K562 (cell line): ENCODE results near the gene RAD50. TPM values are rescaled to one million over a fixed set of nuclear protein-coding genes. Genes with fewer than 3 reads are reported as not detected.
A peak's percentile ranks its signal among the peaks of the same experiment; 100 is the strongest.

Source experiments
- ATAC-seq: fragments of 200-7000 bp; cut with Tn5 transposase; 3 replicates; pipeline ENCODE4 v1.9.1; 2020; ENCODE audit warnings: moderate library complexity
- BruUV-seq: library from RNA; stranded (reverse); fragments of 400-500 nt; replicated peaks from 2 replicates; lab custom pipeline; 2021; lab: Mats Ljungman, UMichigan
- CTCF ChIA-PET: fragments of 300-600 bp; formaldehyde crosslinking; extraction: SDS; loops from one replicate; lab custom pipeline; 2021; ENCODE audit warnings: low intra/inter-chr PET ratio; lab: Yijun Ruan, JAX
- POLR2A ChIA-PET: fragments of 300-600, 350-650 bp; sonication (Branson Sonifier 250); formaldehyde crosslinking; extraction: SDS; loops from one replicate; lab custom pipeline; 2021; ENCODE audit warnings: antibody characterized with exemption, inconsistent platforms; lab: Yijun Ruan, JAX
- DNase-seq, 4 experiments: peaks; one replicate each; pipeline versions ENCODE4 v3.0.0 to v3.0.0-alpha.2; 2011 to 2018; ENCODE audit warnings: low spot score in 3 of 4, mixed read lengths in 3 of 4; ENCODE audit errors: extremely low read depth in 1 of 4
- FAIRE-seq: peaks from 2 replicates; lab custom pipeline; 2011; peaks lifted over from hg19 to GRCh38; lab: Jason Lieb, UNC
- H2AFZ ChIP-seq: 2 replicates; pipeline ENCODE4 v1.6.0; 2011; ENCODE audit warnings: low read depth, low read length, control low read depth, inconsistent platforms
- H3K27ac ChIP-seq: fragments of 200-600 bp; 3 replicates; pipeline ENCODE4 v1.8.0; 2011; ENCODE audit warnings: low read depth, mild to moderate bottlenecking, control low read depth, inconsistent platforms, low read length, moderate library complexity, mixed read lengths; ENCODE audit errors: extremely low read depth
- H3K27me3 ChIP-seq, 2 experiments: fragments of 300-600 bp in 1 of 2; 2 replicates in 1 of 2; 3 replicates in 1 of 2; pipeline versions ENCODE4 v1.6.0 to v1.8.0; 2011; ENCODE audit warnings: inconsistent platforms in 2 of 2, low read length in 2 of 2, mild to moderate bottlenecking in 1 of 2, mixed read lengths in 1 of 2, moderate library complexity in 1 of 2; ENCODE audit not compliant: control insufficient read depth in 2 of 2, insufficient read depth in 2 of 2
- H3K36me3 ChIP-seq: fragments of 300-600 bp; 3 replicates; pipeline ENCODE4 v1.8.0; 2011; ENCODE audit warnings: mild to moderate bottlenecking, low read length, inconsistent platforms; ENCODE audit not compliant: control insufficient read depth, insufficient read depth
- H3K4me1 ChIP-seq, 2 experiments: fragments of 200-600 bp in 1 of 2; replicated peaks in 1 of 2; 2 replicates in 1 of 2; 3 replicates in 1 of 2; pipeline versions ENCODE4 v1.5.1 to v1.8.0; 2011; ENCODE audit warnings: inconsistent platforms in 2 of 2, low read length in 2 of 2, mild to moderate bottlenecking in 1 of 2, mixed read lengths in 1 of 2, moderate library complexity in 1 of 2; ENCODE audit not compliant: control insufficient read depth in 2 of 2, insufficient read depth in 2 of 2
- H3K4me2 ChIP-seq: 2 replicates; pipeline ENCODE4 v1.6.1; 2011; ENCODE audit warnings: low read length, control low read depth, inconsistent platforms, mixed read lengths; ENCODE audit not compliant: insufficient read depth
- H3K4me3 ChIP-seq: fragments of 200-600 bp; sonication (generic), shearing (Covaris generic); 2 replicates; pipeline ENCODE4 v1.5.1; 2016; ENCODE audit warnings: control low read depth, inconsistent platforms
- H3K79me2 ChIP-seq: fragments of 200-600 bp; 3 replicates; pipeline ENCODE4 v1.8.0; 2011; ENCODE audit warnings: low read length, inconsistent platforms; ENCODE audit not compliant: control insufficient read depth, insufficient read depth
- H3K9ac ChIP-seq, 2 experiments: 2 replicates each; pipeline versions ENCODE4 v1.6.0 to v1.6.1; 2011; ENCODE audit warnings: low read depth in 2 of 2, low read length in 2 of 2, control low read depth in 1 of 2, inconsistent platforms in 1 of 2, mild to moderate bottlenecking in 1 of 2, mixed read lengths in 1 of 2; ENCODE audit not compliant: insufficient read depth in 1 of 2
- H3K9me1 ChIP-seq: one replicate; pipeline ENCODE4 v1.6.0; 2011; ENCODE audit warnings: inconsistent platforms, mild to moderate bottlenecking, low read length, moderate library complexity; ENCODE audit not compliant: control insufficient read depth, insufficient read depth
- H3K9me3 ChIP-seq: replicated peaks from 2 replicates; pipeline ENCODE4 v1.5.1; 2011; ENCODE audit warnings: low read depth, low read length, inconsistent platforms; ENCODE audit not compliant: control insufficient read depth, insufficient read depth
- H4K20me1 ChIP-seq: replicated peaks from 2 replicates; pipeline ENCODE4 v1.6.1; 2011; ENCODE audit warnings: low read length, inconsistent platforms, mixed read lengths; ENCODE audit not compliant: control insufficient read depth, insufficient read depth
- E2F3 ChIP-seq: fragments of 250-450 bp; sonication (Bioruptor Pico); IDR thresholded peaks from 2 replicates; pipeline ENCODE4 v1.4.0; 2020; ENCODE audit warnings: mild to moderate bottlenecking
- ELK3 ChIP-seq: fragments of 450-650 bp; formaldehyde crosslinking; IDR thresholded peaks from 2 replicates; pipeline ENCODE4 v1.4.0; 2020; ENCODE audit warnings: mild to moderate bottlenecking
- GTF2F1 ChIP-seq: IDR thresholded peaks from 2 replicates; pipeline ENCODE4 v1.6.1; 2011; ENCODE audit warnings: low read depth, low read length, improper control_type of control experiment
- HDAC1 ChIP-seq, 2 experiments: fragments of 450-650 bp; IDR thresholded peaks; 2 replicates each; pipeline ENCODE4 v1.6.1; 2016 to 2017; ENCODE audit warnings: inconsistent platforms in 1 of 2, mild to moderate bottlenecking in 1 of 2, moderate library complexity in 1 of 2
- KLF1 ChIP-seq: fragments of 450-650 bp; IDR thresholded peaks from 2 replicates; pipeline ENCODE4 v1.6.1; 2016; ENCODE audit warnings: missing genetic modification characterization, missing compliant biosample characterization
- MCM3 ChIP-seq: fragments of 450-650 bp; IDR thresholded peaks from 2 replicates; pipeline ENCODE4 v1.6.1; 2016
- MYBL2 ChIP-seq, 2 experiments: fragments of 450-650 bp in 1 of 2; sonication (generic) in 1 of 2; formaldehyde crosslinking in 1 of 2; IDR thresholded peaks; 2 replicates each; pipeline versions ENCODE4 v1.6.1 to v1.8.1; 2017 to 2022; ENCODE audit warnings: borderline replicate concordance in 1 of 2, inconsistent platforms in 1 of 2, low read depth in 1 of 2, mild to moderate bottlenecking in 1 of 2, missing genetic modification reagents in 1 of 2, moderate library complexity in 1 of 2
- NBN ChIP-seq: fragments of 450-650 bp; IDR thresholded peaks from 2 replicates; pipeline ENCODE4 v1.6.1; 2016; ENCODE audit warnings: low read depth, mild to moderate bottlenecking
- NR2F6 ChIP-seq: fragments of 450-650 bp; formaldehyde crosslinking; IDR thresholded peaks from 2 replicates; pipeline ENCODE4 v1.4.0; 2020; ENCODE audit warnings: mild to moderate bottlenecking
- SIX5 ChIP-seq, 2 experiments: IDR thresholded peaks; 2 replicates each; pipeline ENCODE4 v1.6.1; 2011; ENCODE audit warnings: low read length in 2 of 2, borderline replicate concordance in 1 of 2, low read depth in 1 of 2, mild to moderate bottlenecking in 1 of 2, moderate library complexity in 1 of 2; ENCODE audit not compliant: insufficient read depth in 1 of 2
- STAT5A ChIP-seq: IDR thresholded peaks from 2 replicates; pipeline ENCODE4 v1.6.1; 2012; ENCODE audit warnings: low read length, inconsistent platforms, borderline replicate concordance
- THRAP3 ChIP-seq: fragments of 450-650 bp; IDR thresholded peaks from 2 replicates; pipeline ENCODE4 v1.6.1; 2016; ENCODE audit warnings: mild to moderate bottlenecking, inconsistent platforms, borderline replicate concordance
- TRIM24 ChIP-seq, 2 experiments: fragments of 450-650 bp; IDR thresholded peaks; 2 replicates each; pipeline ENCODE4 v1.6.1; 2016
- WHSC1 ChIP-seq: IDR thresholded peaks from one replicate; pipeline ENCODE4 v1.6.1; 2012; ENCODE audit warnings: low read length, control low read depth, inconsistent platforms
- ZBTB9 ChIP-seq: fragments of 450-650 bp; formaldehyde crosslinking; IDR thresholded peaks from 2 replicates; pipeline ENCODE4 v1.4.0; 2020; ENCODE audit warnings: mild to moderate bottlenecking, moderate library complexity
- ZNF589 ChIP-seq: fragments of 200-800 bp; sonication (Bioruptor generic); IDR thresholded peaks from 2 replicates; pipeline ENCODE4 v1.6.1; 2016; ENCODE audit warnings: low read depth, missing genetic modification characterization, missing compliant biosample characterization
- ZNF830 ChIP-seq: fragments of 250-450 bp; sonication (Bioruptor Pico); IDR thresholded peaks from 2 replicates; pipeline ENCODE4 v1.5.0; 2021; ENCODE audit warnings: mild to moderate bottlenecking
- WGBS: fragments of 100-300 bp; shearing (Covaris generic); methylation state at CpG from one replicate; pipeline ENCODE4 v1.1.6; 2016; ENCODE audit warnings: low coverage, mixed read lengths; ENCODE audit not compliant: insufficient coverage; ENCODE audit errors: missing lambda C conversion rate; 5-methylcytosine and 5-hydroxymethylcytosine counted together
- in situ Hi-C: fragments of 300-500 bp; cut with MboI; formaldehyde crosslinking; loops from 4 replicates; pipeline ENCODE4 v1.15.0; 2018; ENCODE audit warnings: inconsistent platforms, mixed read lengths
- intact Hi-C: fragments of 100-400 bp; cut with micrococcal nuclease; formaldehyde crosslinking; loops from 2 replicates; pipeline ENCODE4 v1.14.2; 2022
- polyA plus RNA-seq, 8 experiments: library from polyadenylated mRNA; depleted of rRNA in 4 of 8; stranded (reverse) in 5 of 8; unstranded in 3 of 8; fragments of >200 nt; fragmentation: Nextera tagmentation in 2 of 8; fragmentation: Illumina TruSeq in 1 of 8; extraction: Ambion mirVana in 2 of 8; extraction: Trizol in 1 of 8; gene quantifications; 2 replicates each; pipeline versions ENCODE4 v1.2.1 to v1.2.3, GENCODE V29; 2011 to 2014; ENCODE audit warnings: inconsistent platforms in 1 of 8, missing spikeins in 1 of 8
- total RNA-seq, 7 experiments: library from RNA; depleted of rRNA in 6 of 7; stranded (reverse); fragments of >200 nt in 6 of 7; fragmentation: Illumina TruSeq in 2 of 7; extraction: Trizol in 2 of 7; gene quantifications; 2 replicates each; pipeline versions ENCODE4 v1.2.1 to v1.2.3, GENCODE V29; 2011 to 2021; ENCODE audit warnings: low replicate concordance in 1 of 7
- TF ChIP-seq, protein P1 (sequence below), 2 experiments: IDR thresholded peaks; 2 replicates each; pipeline ENCODE4 v1.6.1; 2011; ENCODE audit warnings: borderline replicate concordance in 1 of 2, control low read depth in 1 of 2, low read depth in 1 of 2, low read length in 1 of 2, mild to moderate bottlenecking in 1 of 2, mixed read lengths in 1 of 2, moderate library complexity in 1 of 2; ENCODE audit not compliant: insufficient read depth in 1 of 2, insufficient read length in 1 of 2, poor library complexity in 1 of 2, severe bottlenecking in 1 of 2; ENCODE audit errors: extremely low read depth in 1 of 2

RAD50 gene
- total and polyA plus RNA-seq, 9 of the 15 experiments (the other 6 are each of a cell fraction or from before 2014, with no cell fraction given): 15.3 to 74.2 (median 44.1) TPM

DNA sequence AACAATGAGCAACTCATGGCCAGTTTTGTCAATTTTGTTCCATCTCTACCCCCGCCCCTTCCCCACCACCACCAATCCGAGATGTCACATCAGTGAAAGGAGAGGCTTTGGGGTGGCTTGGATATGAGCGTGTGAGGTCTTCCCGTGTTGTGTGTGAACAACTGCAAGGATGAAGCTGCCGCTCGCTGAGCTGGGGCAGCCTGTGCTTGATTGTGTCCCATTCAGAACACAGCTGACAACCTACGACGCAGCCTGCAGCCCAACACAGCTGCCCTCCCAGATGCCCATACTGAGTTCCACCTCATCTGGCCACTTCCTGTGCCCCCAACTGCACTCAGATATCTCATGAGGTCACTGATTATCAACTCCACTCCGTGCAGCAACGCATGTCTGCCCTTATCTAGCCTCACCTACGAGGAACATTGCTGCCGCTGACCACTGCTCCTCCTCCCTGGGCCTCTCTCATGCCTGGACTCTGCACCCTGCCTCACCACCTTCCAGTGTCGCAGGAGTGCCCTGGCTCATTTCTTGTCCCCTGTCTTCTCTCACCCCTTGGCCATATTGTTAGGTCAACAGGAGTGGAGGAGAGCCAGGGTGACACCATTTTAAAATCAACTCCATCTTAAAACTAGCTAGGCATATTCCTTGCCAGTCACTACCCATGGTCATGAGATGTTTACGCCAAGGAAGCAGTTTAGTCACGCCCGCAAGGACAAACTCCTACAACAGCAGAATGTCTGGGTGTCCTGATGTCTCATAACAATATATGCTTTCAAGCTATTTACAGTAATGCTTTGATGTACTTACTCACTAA, 109.7 kb downstream of the RAD50 start:
- H3K36me3 ChIP-seq: no peaks in the 10 kb centered on the region
- ATAC-seq (peak; percentile 48), FAIRE-seq (peak; percentile 15), DNase-seq (peak; percentile 38 to 80 (median 56))
- intact Hi-C loops: no loop called here
- no peaks in the 10 kb centered on the region for H3K79me2 ChIP-seq
- in situ Hi-C loops: no loop called here
- no peaks in the 10 kb centered on the region for H3K9me3 ChIP-seq
- no peaks in the 10 kb centered on the region for H3K27me3 ChIP-seq
- H4K20me1 ChIP-seq: no peaks in the 10 kb centered on the region
- H3K27ac ChIP-seq: peak overlapping the region; percentile 39; the same call in 2 of the 3 replicates
- H3K9me1 ChIP-seq: no peaks in the 10 kb centered on the region
- no peak overlapping the region for H3K4me3 ChIP-seq
- POLR2A ChIA-PET: interaction anchor here (0.5 to 1.7 kb wide), 4 partner anchors 10 to 200 kb away, joined by 3 to 10 read pairs (median 4); partner anchors contain the start of genes GDF9 and UQCRQ
- CTCF ChIA-PET: no interaction called here
- H3K9ac ChIP-seq: peak overlapping the region; percentile 24 to 84
- BruUV-seq: no TSS peak
- peak overlapping the region; percentile 93 for H2AFZ ChIP-seq
- peak overlapping the region; percentile 62 for H3K4me2 ChIP-seq
- H3K4me1 ChIP-seq: peaks cover 56 to 69% of the 10 kb centered on the region in 2 experiments
- WGBS: 25% methylated on average over 16 of the region's 16 CpGs
- no peak for TF ChIP-seq TRIM24 (IDR thresholded peaks at IDR 0.05)
- no peak for TF ChIP-seq SIX5 (IDR thresholded peaks at IDR 0.05; ENCODE audit: borderline replicate concordance in 1 of 2, insufficient read depth in 1 of 2, low read depth in 1 of 2, low read length in 2 of 2)
- TF ChIP-seq E2F3 (CRISPR knock-in tag): peak; percentile 97
- no peak for TF ChIP-seq THRAP3
- peak; percentile 80 for TF ChIP-seq GTF2F1
- TF ChIP-seq NBN: 0 out of 2 replicates have a peak, but pooled peaks have one; percentile 28
- peak; percentile 98 for TF ChIP-seq ZBTB9 (CRISPR knock-in tag)
- TF ChIP-seq ZNF830: peak; percentile 97
- no peak for TF ChIP-seq MYBL2 (IDR thresholded peaks at IDR 0.05; ENCODE audit: low read depth)
- TF ChIP-seq MYBL2 (CRISPR knock-in tag; IDR thresholded peaks at IDR 0.05; ENCODE audit: borderline replicate concordance): no peak
- peak; percentile 95 for TF ChIP-seq ZNF589
- TF ChIP-seq ELK3: 0 out of 2 replicates have a peak, but pooled peaks have one; percentile 58
- no peak for TF ChIP-seq WHSC1
- peak; percentile 94; the same call in 1 of the 2 replicates for TF ChIP-seq NR2F6
- TF ChIP-seq, protein P1, sequence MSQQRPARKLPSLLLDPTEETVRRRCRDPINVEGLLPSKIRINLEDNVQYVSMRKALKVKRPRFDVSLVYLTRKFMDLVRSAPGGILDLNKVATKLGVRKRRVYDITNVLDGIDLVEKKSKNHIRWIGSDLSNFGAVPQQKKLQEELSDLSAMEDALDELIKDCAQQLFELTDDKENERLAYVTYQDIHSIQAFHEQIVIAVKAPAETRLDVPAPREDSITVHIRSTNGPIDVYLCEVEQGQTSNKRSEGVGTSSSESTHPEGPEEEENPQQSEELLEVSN (IDR thresholded peaks at IDR 0.05; ENCODE audit: borderline replicate concordance in 1 of 2, extremely low read depth in 1 of 2, insufficient read depth in 1 of 2, insufficient read length in 1 of 2, low read depth in 1 of 2, low read length in 1 of 2, poor library complexity in 1 of 2, severe bottlenecking in 1 of 2): peak in 1 of 2 experiments; percentile 35
- TF ChIP-seq MCM3: no peak
- TF ChIP-seq HDAC1 (IDR thresholded peaks at IDR 0.05): 0 out of 4 replicates have a peak, but pooled peaks of 1 of the 2 experiments have one; percentile 28
- TF ChIP-seq KLF1 (tag): peak; percentile 48; the same call in 1 of the 2 replicates
- no peak; the same call in 1 of the 2 replicates for TF ChIP-seq STAT5A
